Heart left ventricle (tissue), 13 donors: Measurements from ENCODE around the gene SLC9A8.

Source experiments
- POLR2A ChIP-seq, 2 donors: fragments of 450-650 bp; IDR thresholded peaks; one replicate each; pipeline ENCODE4 v1.6.1; 2017; ENCODE audit warnings: antibody characterized with exemption in 2 of 2, mild to moderate bottlenecking in 2 of 2, moderate library complexity in 2 of 2
- TF ChIP-seq, protein P1 (sequence below), 12 donors: fragments of 200-600 bp; sonication (generic) in 4 of 12; IDR thresholded peaks; one replicate each; pipeline versions ENCODE4 v1.5.0 to v1.8.0; 2018 to 2022; ENCODE audit warnings: antibody characterized with exemption in 12 of 12, mild to moderate bottlenecking in 5 of 12
- donor health status: ischemic (EF 13 %, LVEDD 7.1; RV severe dilation, severe dysfunction).
- donor health status: DM: no; HTN: yes; CAD: no.
- donor health status: DM: no; HTN: no; CAD: no.
- donor health status: ischemic (EF 25% LVEDD 6.9; RV normal size, moderate dysfunction).
- donor health status: ischemic (EF 25% LVEDD 5.7; RV mildly dilated, moderate dysfunction).
- donor health status: ischemic (EF 35%, LVEDD 5.7; RV mildly dilated, moderate dysfunction).
- donor health status: nonischemic (EF 11% LVEDD 7.7; RV severe dilation, severe dysfunction).
- donor health status: DM: yes; HTN: yes; CAD: no.
- donor health status: PGD.
- donor health status: ischemic (EF 29% LVEDD 5.4; RV normal size, mild dysfunction).
- donor health status: nonischemic (EF 23%, LVEDD 6.1; RV moderate dilation, normal function).

DNA sequence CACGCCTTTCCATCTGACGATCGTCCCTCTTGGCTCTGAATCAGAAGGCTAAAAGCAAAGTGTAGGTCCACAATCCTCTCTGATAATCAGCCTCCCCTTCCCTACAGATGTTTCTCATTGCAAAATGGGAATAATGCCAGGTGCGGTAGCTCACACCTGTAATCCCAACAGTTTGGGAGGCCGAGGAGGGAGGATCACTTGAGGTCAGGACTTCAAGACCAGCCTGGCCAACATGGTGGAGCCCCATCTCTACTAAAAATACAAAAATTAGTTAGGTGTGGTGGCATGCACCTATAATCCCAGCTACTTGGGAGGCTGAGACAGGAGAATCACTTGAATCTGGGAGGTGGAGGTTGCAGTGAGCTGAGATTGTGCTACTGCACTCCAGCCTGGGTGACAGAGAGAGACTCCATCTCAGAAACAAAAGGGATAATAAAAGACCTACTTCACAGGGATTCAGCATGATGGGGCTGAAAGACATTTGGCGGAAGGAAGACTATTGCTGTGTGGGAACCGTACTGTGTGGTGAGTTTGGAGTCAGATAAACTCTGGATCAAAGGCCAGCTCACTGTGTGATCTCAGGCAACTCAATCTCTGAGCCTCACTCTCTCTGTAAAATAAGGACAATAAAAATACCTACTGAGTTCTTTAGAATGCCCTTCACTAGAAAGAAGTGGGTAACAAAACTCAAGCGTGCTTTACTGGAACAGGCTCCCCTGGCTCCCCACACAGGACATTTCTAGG, 15.9 kb upstream of the SLC9A8 start:
- TF ChIP-seq, protein P1, sequence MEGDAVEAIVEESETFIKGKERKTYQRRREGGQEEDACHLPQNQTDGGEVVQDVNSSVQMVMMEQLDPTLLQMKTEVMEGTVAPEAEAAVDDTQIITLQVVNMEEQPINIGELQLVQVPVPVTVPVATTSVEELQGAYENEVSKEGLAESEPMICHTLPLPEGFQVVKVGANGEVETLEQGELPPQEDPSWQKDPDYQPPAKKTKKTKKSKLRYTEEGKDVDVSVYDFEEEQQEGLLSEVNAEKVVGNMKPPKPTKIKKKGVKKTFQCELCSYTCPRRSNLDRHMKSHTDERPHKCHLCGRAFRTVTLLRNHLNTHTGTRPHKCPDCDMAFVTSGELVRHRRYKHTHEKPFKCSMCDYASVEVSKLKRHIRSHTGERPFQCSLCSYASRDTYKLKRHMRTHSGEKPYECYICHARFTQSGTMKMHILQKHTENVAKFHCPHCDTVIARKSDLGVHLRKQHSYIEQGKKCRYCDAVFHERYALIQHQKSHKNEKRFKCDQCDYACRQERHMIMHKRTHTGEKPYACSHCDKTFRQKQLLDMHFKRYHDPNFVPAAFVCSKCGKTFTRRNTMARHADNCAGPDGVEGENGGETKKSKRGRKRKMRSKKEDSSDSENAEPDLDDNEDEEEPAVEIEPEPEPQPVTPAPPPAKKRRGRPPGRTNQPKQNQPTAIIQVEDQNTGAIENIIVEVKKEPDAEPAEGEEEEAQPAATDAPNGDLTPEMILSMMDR (IDR thresholded peaks at IDR 0.05) = no peak
- TF ChIP-seq POLR2A (IDR thresholded peaks at IDR 0.05) = no peak
